HG03439 (cell line): ENCODE data around the gene ADGRD2.

ENCODE experiments used
- ATAC-seq: cut with Tn5 transposase; IDR thresholded peaks from one replicate; pipeline ENCODE4 v1.9.1; 2021; ENCODE audit warnings: mild to moderate bottlenecking, moderate library complexity; ENCODE audit not compliant: unreplicated experiment

The ADGRD2 gene

DNA sequence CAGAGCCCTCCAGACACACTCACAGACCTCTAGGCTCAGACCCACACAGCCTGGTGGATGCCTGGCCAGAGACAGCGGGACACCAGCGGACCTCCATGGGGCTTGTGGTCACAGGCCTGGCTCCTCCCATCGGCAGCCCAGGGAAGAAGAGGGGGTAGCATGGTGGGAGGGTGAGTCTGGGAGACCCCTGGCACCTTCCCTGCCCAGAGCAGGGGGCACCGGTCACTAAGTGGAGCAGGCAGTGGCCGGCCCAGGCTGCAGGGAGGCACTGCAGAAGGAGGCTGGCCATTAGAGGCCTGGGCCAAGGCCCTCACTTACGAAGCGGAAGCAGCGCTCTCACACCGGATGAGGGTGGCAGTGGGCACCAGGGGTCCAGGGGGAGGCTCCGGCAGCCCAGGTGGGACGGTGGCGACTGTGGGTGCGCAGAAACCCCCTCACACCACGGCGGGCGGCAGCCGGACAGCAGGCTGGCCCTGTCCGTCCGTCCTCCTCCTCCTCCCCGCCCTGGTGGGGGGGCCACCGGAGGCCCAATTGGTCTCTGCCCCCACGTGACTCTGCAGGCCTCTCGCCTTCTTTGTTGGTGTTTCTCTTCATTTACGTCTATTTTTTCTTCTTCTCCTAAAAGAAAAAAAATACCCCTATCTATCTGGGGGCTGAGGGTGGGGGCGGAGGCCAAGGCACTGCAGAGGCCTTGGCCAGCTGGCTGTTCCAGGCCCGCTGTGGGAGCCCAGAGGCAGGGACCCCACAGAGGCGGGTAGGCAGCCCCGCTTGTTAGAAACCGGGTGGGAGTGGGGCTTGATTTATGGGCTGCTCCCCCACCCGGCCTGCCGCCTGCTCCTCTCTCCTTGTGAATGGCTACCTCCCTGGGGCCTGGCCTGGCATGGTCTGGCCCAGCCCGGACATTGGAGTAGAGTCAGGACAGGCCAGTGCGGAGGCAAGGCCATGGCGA, 57.0 kb downstream of the ADGRD2 start, which contains the start of gene NR5A1:
Gene NR5A1 (minus strand): TSS at position 469 of the 949 bp plus-strand sequence. CDS start 4,004 bp downstream, outside the sequence.
- ATAC-seq = no peak

DNA sequence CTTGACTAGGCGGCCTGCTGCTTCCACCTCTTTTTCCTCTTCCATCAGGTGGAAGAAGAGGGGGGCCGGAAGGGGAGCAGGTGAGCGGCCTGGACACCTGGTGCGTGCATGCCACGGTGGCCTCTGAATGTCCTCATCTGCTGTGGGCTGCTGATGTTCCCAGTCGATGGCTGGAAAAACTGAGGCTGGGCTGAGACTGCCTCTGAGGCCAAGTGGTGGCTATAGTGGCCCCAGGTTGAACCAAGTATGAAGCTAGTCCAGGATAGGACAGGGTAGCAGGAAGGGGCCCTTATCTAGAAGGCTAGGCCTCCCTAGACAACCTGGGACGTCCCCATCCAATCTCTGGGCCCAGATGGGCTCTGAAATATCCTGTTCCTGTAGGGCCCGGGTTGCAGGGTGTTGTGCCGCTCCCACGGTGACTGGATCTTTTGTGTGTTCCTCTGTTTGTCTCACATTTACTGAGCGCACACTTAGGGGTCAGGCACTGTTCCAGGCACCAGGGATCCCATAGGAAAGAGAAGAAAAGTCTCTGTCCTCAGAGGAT, 57.7 kb downstream of the ADGRD2 start:
- ATAC-seq = no peak

DNA sequence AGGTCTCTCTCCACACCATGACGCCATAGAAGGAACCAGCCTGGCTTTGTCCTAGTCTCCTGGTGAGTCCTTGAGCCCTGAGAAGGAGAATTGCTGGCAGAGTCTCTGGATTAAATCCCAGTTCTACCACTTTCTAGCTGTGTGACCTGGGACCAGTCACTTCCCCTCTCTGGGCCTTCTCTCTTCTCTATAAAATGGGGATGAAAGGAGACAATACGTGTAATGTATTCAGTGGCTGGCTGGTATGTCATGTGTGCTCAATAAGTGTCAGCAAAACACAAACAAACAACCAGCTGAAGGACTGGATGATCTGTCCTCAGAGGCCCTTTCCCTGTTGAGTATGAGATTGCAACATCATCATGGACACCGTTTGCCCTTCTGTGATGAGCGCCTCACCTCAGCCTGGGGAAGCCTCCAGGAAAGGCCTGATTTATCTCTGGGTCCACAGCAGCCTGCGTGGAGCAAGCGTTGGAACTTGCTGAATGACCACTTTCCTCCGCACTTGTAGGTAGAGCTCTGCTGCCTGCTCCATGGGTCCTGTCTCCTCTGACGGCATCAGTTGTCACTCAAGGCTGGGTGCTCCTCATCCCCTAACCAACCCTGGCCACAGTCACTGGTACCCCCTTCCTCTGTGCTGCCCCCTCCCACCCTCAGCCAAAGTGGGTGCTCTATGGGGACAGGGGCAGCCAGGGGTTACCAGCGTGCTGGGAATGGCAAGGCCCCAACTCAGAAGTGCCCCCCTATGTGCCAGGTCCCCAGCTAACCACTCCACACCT, 60.6 kb downstream of the ADGRD2 start:
- no peak for ATAC-seq

DNA sequence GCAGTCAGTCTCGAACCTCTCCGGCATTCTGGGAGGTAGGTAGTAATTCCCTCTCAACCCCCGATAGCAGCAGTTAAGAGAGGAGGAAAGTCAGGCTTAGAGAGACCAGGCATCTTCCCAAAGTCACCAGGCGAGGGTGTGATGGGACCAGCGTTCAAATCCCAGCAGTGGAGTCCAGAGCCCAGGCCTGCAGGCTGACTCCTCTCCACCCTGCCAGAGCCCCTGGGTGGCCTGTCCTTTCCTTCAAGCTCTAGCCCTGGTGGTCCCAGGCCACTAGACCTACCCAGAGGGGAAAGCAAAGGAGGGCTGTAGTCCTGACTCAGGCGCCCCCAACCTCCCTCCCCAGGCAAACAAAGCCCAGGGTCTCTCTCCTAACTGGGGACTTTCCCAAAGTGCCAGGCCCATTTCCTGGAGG, 61.2 kb downstream of the ADGRD2 start:
- ATAC-seq = no peak

DNA sequence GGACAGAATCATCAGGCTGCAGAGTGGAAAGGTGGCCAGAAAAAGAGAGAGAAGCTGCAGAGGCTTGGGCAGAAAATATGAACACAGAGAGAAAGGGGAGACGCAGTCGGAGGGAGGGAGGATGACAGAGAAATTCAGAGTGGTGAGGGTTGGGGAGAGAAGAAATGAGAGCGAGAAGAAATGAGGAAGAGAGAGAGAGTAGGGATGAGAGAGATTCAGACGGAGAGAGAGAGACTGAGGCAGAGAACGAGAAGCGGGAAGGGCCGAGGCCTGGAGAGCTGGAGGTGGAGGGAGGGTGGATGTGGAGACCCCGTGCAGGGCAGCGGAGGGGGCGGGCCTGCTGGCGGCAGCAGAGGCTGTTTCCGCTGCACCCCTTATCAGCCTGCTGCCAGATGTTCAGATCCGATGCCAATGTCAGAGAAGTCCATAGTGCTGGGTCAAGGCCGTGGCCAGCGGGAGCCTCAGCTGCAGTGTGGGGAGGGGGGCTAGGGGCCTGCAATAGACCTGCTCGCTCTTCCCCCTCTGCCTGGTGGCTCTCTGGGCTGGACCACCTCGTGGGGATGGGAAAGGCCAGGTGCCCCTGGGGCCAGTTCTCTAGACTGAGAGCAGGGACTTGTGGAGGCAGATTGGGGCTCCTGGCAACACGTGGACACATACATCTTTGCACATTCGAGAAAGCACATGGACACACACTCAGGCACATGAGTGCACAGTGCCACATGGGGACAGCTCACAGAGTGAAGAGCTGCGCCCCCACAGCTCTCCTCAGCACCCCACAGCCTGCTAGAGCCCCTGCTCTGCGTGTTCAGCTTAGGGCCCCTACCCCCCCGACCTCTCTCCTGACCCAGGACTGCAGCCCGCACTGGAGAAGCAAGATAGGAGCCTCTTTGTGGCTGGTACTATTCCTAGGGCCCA, 61.9 kb downstream of the ADGRD2 start:
- ATAC-seq = no peak

DNA sequence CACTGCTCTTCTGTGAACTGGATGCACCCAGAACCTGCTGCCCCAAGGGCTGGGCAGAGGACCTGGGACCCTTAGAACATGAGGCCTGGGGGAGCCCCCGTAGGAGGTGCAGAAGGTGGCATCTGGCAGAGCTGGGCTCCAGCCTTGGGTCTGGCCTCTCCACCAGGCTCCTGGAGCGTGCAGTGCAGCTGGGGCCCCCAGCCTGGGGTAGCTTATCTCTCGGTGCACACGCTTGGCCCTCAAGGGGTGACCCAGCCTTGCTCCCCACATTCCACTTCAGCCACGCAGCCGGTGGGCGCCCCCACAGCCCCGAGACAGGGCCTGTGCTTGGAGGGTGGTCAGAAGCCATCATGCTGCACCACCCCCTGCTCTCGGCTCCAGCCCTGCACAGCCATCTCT, 62.6 kb downstream of the ADGRD2 start:
- ATAC-seq = no peak

DNA sequence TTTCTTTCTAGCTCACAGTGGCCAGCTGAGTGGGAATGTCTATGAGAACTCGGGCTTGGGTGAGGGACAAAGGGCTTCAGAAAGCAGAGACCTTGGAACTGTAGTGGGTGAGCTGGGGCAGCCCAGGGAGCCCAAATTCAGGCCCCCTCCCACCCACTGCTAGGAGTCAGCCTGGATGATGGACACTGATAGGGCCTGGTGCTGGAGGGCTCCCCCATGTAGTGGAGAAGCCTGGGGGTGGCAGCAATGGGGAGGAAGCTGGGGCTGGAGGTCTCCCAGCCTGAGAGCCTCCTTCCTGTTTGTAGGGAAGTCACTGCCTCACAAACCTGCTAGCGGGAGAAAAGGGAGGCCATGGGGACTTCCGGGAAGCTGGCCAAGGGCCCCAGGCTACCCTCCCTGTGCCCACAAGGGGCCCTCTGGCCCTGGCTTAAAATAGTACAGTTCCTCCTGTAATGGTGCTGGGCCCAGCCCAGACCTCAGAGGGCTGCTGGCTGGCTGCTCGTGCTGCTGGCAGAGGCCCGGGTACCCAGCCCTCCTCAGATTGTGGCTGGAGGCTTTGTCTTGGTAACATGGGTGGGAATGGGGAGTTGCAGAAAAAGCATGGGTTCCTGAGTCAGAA, 63.2 kb downstream of the ADGRD2 start:
- ATAC-seq = no peak

DNA sequence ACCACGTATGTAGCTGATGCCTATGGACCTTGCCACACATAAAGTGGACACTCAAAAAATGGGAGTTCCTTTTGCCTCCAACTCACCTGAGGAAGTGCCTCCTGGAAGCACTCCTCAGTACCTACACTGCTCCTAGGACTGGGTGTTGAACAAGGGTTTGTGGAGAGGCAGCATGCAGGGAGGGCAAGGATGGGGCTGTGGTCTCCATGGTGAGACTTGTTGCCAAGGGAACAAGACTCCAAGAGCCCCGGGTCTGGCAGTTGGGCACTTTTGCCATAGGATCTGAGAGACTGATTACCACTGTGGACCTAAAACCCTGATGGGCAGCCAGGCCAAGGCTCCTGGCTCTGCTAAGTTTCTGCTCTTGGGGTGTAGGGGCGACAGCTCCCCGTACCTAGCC, 63.9 kb downstream of the ADGRD2 start:
- ATAC-seq = no peak

DNA sequence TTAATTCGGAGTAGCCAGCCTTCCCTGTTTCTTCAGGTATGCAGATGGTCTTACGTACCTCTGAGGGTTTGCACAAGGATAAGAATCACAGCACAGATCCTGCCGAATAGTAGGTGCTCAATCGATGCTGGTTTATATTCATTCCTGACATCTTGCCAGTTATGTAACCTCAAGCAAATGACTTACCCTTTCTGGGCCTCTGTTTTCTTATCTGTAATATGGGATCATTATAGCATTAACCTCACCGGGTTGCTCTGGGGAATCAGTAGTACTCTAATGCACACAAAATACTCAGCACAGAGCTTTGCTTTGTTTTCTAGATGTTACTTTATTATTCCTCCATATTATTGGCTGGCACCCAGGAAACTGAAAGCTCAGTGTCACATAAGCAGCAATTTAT, 64.6 kb downstream of the ADGRD2 start:
- ATAC-seq = no peak

DNA sequence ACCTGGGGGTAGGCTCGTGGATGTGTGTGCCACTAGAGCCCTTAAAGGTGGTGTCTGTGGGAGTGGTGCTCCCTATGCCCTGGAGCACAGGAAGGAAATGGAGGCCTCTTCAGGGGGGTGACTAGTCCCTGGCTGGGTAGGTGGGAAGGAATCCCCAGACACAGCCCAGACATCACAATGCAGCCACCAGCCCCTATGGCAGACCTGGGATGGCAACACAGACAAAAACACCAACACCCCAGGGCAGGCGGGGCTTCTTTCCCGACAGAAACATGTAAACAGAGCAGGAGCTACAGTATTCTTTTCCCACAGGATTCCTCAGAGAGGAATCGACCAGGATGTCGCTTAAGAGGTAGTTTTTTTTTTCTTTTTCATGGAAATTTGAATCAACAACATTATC, 67.3 kb downstream of the ADGRD2 start:
- no peak for ATAC-seq

DNA sequence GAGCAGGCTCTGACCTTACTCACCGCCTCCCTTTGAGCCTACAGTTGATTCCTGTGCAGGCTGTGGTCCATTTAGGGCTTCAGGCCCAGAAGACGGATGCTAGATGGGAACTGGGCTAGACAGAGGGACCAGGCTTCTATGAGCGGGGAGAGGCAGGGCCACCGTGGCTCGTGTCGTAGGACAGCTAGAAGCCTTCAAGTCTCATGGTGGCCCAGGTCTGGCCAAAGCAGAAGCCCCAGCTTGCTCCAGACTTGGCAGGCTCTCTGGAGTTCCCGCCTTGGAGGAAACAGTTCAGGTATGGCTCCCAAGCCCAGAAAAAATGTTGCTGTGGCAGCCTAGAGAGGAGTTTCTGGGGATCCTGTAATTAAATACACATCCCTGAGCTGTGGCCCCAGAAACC, 67.9 kb downstream of the ADGRD2 start:
- ATAC-seq = no peak

DNA sequence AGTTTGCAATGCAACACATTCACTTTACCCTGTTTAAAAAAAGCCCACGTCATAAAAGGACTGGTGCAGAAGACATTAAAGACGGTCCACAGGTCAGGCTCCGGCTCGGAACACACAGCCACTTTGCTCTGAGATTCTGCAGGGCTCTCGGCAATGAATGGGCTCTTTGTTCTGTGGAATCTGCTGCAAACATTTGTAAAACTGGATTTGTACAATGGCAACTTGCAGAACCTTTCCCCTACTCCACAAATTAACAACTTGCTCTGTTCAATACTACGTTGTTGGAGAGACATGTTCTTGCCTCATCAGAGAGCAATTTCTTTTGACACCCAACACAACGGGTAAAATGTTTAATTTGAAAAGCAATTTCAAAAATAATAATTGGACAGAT, 70.0 kb downstream of the ADGRD2 start:
- no peak for ATAC-seq

DNA sequence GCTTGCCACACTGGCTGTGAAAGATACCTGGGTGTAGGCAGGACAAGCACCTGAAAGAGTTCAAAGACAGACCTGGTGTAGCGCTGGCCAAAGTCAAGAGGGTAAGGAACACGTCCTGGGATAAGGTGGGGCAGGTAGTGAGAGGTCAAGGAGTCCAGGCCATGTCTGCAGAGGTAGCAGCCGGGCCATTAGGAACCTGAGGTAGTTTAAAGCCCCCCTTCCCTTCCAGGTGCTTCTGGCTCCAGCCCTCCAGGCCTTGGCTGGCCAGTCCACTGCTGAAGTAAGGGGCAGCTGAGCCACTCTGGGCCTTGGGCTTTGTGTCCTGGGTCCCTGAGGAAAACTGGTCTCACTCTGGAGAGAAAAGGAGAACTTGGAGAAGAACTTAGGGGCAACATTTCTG, 70.9 kb downstream of the ADGRD2 start:
- no peak for ATAC-seq

DNA sequence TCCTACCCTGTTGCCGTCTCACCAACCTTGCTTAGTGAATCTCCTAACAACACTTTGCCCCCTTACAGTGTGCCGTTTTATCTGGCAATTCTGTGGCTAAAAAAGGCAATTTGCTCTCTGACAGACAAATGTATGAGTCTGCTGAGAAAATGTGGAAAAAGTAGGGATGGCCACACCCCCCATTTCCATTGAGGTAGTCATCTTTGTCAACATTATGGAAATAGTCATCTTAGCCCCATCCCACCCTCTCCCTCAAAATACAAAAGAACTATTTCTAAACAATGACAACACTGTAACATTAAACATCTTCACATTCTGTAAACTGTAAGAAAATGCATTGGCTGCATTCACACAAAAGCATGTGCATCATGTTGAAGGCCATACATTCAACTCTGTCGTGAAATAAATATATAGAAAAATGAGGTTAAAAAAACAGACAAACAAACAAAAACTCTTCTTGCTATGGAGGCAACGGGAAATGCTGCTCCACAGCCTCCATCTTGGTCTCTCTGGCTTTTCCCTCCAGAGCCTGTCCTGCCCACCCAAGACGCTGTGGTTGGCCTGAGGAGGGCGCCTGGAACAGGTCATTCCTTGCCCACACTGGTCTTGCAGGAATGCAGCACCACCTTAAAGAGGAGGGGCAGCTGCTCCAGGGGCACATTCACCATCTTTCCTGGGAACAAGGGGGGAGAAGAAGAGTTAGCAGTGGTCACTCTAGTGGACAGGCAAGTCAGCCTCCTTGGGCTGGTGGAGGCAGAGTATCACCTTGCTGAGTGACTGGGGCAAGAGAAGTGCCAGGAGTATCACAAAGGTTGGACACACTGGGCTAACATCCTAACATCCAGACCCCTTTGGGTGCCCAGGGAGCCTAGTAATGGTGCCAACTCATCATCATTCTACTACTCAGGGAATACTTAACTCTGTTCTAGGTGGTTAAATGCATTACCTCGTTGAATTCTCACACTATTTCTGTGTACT, 72.2 kb downstream of the ADGRD2 start:
- ATAC-seq = no peak

DNA sequence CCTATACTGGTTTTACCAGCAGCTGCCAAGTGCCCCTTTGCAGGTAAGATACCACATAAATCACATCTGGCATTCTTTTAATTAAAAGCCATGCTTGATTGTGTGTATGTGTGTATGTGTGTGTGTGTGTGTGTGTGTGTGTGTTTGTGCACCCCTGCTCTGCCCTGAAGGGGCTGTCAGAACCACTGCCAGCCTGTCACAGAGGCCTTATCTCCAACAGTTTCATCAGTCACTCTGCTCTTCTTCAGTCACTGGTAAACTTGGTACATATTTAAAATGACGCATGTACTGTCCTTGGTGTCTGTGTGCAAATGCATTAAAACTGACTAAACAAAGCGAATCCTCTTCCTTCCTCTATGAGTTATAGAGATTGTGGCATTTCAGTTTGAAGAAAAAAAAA, 75.9 kb downstream of the ADGRD2 start:
- ATAC-seq = no peak

DNA sequence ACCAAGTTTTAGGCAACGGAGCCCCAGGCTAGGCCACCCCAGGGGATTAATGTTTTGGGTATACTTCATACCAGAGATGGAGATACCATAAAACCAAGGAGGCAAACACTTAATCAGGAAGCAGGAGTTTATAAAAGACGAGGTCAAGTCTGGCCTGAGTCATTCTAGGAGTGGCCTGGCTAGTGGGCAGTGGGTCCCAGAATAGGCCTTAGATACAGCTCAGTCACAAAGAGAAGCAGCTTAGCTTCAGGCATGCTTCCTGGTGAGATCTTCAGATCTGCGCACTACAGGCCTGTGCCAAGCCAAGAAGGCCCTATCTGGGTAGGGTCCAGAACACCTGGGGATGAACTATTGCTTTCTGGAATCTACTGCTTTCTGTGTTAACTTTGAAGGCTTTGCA, 77.5 kb downstream of the ADGRD2 start:
- no peak for ATAC-seq
